NCI-H1417 (cell line): Measurements from ENCODE around the gene DRG2.
A peak's percentile ranks its signal among the peaks of the same experiment; 100 is the strongest.

ENCODE experiments used
- DNase-seq, 3 experiments: peaks; one replicate each; lab custom pipeline; 2025; lab: John Stamatoyannopoulos, UW

DRG2 gene

GRCh38 chr17:18116078-18116477, 28.3 kb downstream of the DRG2 start:
- no peak for DNase-seq

- no peak for DNase-seq
These were observed 29.8 kb downstream of the DRG2 start for GRCh38 chr17:18117533-18117932.

GRCh38 chr17:18117982-18118975, 30.5 kb downstream of the DRG2 start:
- peak in 1 of 3 experiments; percentile 34 for DNase-seq

GRCh38 chr17:18119166-18119745, 31.5 kb downstream of the DRG2 start:
- DNase-seq, result no peak

GRCh38 chr17:18119938-18120337, 32.2 kb downstream of the DRG2 start:
- no peak for DNase-seq

GRCh38 chr17:18120461-18121017, 32.8 kb downstream of the DRG2 start:
- no peak for DNase-seq

GRCh38 chr17:18121144-18121910, 33.6 kb downstream of the DRG2 start:
- DNase-seq, result no peak

- DNase-seq, result peak in 1 of 3 experiments; percentile 6
These were observed 35.4 kb downstream of the DRG2 start for GRCh38 chr17:18122990-18123753.

GRCh38 chr17:18124345-18125126, 36.8 kb downstream of the DRG2 start:
- DNase-seq, result no peak

- DNase-seq, result no peak
These were observed 41.3 kb downstream of the DRG2 start for GRCh38 chr17:18129041-18129502.

GRCh38 chr17:18132711-18133110, 45.0 kb downstream of the DRG2 start:
- no peak for DNase-seq

- no peak for DNase-seq
These were observed 48.6 kb downstream of the DRG2 start for GRCh38 chr17:18136357-18136756.

- no peak for DNase-seq
These were observed 50.5 kb downstream of the DRG2 start for GRCh38 chr17:18138065-18138749.

GRCh38 chr17:18139092-18139491, 51.3 kb downstream of the DRG2 start:
- no peak for DNase-seq

GRCh38 chr17:18139498-18139897, 51.8 kb downstream of the DRG2 start:
- DNase-seq, result no peak

- DNase-seq, result no peak
These were observed 52.2 kb downstream of the DRG2 start for GRCh38 chr17:18139949-18140348.

- no peak for DNase-seq
These were observed 52.9 kb downstream of the DRG2 start for GRCh38 chr17:18140648-18141047.

- peak; percentile 5 to 60 (median 45) for DNase-seq
These were observed 53.6 kb downstream of the DRG2 start for GRCh38 chr17:18141210-18141803.

GRCh38 chr17:18142417-18142816, 54.7 kb downstream of the DRG2 start:
- DNase-seq, result no peak
